NCI-H748 (cell line): Measurements from ENCODE around the gene MVB12B.

Source experiments
- DNase-seq: peaks from one replicate; lab custom pipeline; 2025; ENCODE audit not compliant: unreplicated experiment; lab: John Stamatoyannopoulos, UW

MVB12B gene

DNA sequence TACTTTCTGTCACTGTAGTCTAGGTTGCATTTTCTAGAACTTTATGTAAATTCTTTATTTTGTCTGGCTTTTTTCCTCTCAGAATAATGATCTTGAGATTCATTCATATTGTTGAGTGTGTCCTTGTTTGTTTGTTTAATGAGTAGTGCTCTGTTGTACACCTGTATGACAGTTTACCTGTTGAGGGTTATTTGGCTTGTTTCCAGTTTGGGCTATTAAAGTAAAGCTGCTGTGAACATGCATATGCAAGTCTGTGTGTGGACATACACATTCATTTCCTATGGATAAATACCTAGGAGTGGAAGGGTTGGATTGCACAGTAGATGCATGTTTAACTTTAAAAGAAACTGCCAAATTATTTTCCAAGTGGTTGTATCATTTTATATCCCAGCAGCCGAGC lies 30.4 kb downstream of the MVB12B start:
- DNase-seq: peak; percentile 93

DNA sequence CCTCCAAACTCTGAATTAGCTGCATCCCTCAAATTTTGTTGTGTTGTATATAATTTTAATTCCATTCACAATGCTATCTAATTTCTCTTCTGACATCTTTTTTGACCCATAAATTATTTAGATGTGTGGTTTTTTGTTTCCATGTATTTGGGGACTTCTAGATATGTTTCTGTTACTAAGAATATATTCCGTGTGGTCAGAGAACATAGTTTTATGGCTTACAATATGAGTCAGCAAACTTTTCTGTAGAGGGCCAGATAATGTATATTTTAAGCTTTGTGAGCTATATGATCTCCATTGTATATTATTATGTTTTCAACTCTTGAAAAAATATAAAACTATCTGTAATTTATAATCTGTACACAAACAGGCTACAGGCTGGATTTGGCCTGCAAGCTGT lies 33.4 kb downstream of the MVB12B start:
- DNase-seq: no peak

DNA sequence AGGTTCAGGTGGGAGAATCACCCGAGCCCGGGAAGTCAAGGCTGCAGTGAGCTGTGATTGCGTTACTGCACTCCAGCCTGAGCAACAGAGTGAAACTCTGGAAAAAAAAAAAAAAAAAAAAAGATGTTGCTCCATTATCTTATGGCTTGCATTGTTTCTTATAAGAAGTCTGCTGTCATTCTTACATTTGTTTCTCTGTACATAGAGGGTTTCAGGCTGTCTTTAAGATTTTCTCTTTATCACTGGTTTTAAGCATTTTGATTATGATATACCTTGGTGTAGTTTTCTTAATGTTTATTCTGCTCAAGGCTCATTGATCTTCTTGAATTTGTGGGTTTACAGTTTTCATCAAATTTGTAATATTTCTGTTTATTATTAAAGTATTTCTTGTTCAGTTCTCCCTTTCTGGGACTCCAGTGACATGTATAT lies 35.2 kb downstream of the MVB12B start:
- DNase-seq: no peak

DNA sequence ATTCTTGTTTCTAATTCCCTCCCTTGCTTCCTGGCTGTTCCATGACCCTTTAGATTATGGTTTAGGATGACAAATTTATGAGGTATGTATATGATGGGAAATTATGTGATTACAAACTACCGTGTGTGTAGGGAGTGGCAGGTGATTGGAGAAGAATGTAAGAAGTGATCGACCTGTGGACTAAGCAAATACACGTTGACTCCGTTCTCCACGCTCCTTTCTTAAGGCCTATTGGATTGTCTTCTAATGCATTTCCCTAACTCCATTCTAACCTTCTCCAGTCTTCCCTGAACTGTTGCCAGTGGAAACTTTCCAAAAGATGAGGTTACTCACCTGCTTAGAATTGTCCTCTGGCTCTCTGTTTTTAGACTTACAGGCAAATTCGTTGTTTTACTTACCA lies 36.6 kb downstream of the MVB12B start:
- DNase-seq: no peak

DNA sequence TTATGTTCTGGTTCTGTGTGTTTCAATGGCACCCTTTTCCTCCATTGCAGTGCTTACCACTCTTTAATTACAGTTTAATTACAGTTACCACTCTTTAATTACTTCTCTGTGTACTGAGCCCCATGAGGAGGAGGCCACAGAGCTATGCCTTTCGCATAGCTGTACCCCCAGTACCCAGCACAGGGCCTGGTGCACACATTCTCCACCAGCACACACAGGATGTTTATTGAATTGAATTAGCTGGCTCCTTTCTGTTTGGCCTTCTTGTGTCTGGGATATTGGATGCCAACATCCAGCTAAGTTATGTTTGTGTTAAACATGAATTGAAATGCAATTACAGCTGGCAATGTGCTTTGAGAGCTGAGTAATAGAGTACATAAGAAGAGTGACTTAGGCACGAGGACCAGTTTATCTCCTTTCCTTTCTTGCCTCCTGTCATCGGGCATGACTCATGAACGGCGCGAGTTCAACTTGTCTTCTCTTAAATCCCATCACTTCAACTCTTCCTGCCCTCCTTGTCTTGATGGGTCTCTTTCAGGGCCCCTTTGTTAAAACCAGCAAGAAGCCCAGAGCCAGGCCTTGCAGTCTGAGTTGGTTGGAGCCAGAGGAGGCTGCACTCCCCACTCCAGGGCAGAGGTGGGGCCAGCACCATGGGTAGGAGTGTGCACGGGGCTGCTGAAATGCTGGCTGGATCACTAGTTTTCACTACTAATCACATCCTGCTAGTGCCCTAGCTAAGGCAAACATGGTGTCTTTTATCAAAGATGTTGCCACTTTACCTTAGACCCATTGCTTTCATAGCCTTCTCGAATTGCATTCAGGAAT lies 37.4 kb downstream of the MVB12B start:
- no peak for DNase-seq

DNA sequence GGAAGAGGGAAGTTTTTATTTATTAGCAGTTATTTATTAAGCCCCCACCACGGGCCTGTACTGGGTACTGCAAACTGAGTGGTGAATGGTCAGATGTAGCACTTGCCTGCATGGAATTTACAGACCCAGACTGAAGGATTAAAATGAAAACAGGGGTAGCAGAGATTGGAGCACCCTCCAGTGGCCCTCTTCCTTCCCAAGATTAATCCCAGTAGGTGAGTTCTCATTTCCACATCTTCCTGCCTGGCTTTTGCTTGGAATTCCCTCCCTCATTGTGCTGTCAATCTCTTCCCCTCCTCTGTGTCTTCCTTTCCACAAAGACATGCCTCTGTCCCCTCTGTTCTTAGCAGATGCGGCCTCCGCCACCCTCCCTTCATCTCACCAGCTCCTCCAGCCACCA lies 39.2 kb downstream of the MVB12B start:
- no peak for DNase-seq

DNA sequence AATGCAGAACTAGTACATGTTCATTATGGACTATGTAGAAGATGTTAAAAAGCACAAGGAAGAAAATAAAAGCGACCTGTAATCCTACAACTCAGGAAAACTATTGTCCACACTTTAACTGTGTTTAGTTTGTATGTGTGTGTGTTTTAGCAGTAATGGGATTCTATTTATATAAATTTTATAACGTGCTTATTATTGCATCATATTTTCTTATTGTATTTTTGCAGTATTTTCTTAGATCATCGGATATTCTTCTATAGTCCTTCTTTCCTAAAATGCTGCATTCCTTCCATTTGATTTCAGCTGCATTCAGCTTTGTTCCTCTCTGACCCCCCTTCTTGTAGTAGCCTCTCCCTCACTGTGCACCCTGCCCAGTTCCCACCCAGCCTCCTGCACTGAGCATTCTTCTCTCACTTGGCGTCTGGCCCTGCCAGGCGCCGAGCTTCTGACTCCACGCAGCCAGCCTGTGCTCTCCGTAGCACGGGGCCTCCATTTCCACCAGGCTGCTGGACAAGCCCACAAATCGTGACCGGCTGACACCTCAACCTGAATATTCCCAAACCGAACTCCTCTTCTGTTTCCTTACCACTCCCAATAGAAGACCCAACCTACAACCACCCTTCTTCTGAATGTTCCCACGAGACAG lies 39.9 kb downstream of the MVB12B start:
- DNase-seq: no peak

DNA sequence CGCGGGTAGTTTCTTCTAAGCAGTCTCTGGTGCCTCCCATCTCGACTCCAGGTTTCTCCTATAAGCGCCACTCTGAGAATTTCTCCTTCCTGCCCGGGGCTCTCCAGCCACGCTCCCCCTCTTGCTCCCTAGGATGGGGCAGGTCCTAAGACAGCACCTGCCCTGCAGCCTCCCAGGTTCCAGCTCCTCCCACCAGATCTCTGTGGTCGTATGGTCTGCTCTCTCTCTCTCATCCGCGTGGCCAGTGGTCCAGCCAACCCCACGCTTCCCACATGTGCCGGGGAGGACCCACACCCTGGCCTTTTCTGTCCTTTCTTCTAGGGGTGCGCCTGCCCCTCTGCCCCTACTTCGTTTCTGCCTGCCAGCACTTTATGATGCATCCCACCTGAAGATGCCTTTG lies 40.5 kb downstream of the MVB12B start:
- no peak for DNase-seq

DNA sequence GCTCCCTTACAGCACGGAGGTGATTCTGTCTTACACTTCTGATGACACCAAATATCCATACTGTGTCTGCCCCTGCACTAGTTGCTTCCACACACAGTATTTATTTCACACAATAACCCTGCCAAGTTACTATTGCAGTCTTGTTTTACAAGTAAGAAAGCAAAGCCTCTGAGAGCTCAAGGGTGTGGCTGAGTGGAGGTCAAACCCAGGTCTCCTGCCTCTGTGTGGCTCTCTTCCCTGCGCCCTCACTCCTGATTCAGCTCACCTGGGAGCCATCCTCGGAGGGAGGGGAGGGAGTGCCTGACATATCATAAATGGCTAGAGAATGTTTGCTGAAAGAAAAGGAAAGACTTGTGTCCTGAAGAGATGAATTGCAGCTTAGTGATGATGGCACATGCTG lies 41.0 kb downstream of the MVB12B start:
- peak; percentile 12 for DNase-seq

DNA sequence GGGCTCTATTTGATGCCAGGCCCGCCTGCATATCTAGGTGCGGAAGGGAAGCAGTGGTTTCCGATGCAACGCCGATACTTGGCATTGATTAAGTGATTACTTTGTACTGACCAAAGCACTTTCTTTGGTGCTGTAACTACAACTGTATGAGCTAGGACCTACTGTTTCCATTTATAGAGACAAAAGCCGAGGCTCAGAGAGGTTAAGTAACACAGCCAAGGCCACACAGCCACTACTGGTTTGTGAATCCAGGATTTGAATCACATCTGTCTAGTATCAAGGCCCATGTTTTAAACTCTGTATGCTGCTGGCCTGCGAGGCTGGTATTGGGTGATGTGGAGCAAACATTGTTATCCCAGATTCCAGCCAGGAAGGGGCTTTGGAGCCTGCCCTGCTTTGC lies 41.4 kb downstream of the MVB12B start:
- no peak for DNase-seq

DNA sequence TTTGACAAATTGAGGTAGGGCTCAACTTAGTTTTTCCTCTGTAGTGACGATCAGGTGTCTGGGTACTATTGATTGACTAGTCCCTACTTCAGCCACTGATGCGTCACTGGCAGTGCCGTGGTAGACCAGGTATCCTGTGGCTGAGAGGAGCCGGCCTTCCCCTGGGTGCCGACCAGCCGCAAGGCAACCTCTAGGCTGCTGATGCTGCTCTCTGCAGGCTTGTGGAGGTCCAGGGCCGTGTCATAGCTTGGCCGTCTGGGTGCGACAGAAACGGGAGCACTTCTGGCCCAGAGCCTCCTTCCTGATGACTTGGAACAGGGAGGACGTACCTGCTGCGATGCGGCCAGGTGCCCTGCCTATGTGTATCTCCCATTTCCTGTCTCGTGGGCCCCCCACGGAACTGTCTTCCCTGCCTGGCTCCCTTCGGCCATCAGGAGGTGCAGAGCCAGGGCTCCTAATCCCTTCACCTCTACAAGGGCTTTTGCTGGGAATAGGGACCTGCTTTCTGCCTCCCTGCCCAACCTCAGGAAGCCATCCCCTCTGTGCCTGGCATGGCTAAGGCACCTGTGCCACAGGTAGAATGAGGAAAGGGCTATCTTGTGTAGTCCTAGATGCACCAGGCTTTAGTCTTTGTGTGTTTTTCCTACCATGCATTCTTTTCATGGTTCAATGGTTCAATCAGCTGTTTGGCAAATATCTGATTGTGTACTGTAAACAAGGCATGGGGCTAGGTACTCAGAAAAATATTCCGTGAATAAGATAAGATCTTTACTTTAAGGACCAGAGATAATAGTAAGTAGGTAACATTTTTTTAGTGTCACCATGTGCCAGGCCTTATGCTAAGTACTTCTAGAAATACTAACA lies 44.6 kb downstream of the MVB12B start:
- no peak for DNase-seq

DNA sequence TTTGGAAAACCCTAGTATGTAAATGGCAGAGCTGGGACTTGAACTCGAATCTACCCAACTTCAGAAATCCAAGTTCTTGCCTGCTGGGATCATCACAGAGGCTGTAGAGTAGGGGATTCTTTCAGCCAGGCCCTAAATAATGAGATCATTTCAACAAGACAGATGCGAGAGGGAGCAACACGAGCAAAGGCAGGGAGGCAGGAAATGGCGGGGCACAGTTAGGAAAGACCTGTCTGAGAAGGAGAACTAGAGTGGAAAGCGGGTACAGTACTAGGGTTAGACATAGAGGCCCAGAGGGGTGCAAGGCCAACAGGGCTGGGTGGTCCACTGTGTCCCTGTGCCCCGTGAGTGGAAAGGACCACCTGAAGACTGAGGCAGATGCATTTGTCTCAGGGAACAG lies 46.1 kb downstream of the MVB12B start:
- no peak for DNase-seq

DNA sequence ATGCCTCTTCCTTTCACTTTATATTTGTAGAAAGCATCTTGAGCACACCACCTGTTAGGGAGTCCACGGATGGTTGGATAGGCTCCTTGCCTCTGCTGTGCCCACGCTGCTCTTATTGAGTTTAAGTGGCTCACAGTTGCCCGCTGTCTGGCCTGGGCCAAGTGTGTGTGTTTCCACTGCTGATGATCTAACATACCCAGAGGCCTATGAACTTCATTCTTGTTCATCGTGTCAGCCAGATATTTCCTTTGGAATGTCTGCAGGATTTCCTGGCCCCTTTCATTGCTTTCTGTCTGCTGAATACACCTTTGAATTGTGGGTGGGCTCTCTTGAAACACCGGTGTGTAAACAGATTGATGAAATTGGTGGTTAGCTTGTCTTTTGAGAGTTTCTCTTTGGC lies 46.6 kb downstream of the MVB12B start:
- DNase-seq: no peak

DNA sequence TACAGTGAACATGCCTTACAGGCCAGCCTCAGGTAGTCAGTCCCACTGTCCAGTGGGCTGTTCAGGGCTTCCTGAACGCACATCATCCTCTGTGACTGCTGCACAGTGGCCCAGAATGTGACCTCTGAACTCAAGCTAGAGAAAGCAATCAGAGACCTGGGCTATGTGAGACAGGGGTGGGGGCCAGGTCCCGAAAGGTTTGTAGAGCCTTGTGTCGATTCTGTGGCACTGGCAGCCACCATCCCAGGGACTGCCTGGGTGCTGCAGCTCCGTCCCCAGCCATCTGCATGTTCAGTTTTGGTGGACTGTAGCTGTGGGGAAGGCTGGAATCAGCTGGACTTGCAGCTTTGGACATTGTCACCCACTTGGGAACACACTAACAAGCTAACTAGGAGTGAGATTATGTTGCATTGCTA lies 47.7 kb downstream of the MVB12B start:
- no peak for DNase-seq

DNA sequence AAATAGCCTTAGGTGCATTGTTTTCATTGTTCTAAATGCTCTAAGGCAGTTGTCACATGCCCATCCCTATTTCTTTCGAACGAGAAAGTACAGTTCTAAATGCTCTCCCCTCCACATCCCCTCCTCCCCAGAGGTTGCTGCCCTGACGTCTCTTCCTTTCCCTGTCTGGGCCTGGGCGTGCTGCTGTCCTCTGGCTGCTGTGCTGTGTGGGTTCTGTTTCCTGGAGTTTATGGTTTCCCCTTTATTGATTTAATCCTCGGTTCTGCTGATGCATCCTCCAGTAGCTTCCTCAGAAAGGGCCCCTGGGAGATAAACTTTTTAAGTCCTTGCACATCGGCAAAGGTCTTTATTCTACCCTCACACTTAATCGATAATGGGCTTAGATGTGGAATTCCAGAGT lies 48.8 kb downstream of the MVB12B start:
- DNase-seq: no peak

DNA sequence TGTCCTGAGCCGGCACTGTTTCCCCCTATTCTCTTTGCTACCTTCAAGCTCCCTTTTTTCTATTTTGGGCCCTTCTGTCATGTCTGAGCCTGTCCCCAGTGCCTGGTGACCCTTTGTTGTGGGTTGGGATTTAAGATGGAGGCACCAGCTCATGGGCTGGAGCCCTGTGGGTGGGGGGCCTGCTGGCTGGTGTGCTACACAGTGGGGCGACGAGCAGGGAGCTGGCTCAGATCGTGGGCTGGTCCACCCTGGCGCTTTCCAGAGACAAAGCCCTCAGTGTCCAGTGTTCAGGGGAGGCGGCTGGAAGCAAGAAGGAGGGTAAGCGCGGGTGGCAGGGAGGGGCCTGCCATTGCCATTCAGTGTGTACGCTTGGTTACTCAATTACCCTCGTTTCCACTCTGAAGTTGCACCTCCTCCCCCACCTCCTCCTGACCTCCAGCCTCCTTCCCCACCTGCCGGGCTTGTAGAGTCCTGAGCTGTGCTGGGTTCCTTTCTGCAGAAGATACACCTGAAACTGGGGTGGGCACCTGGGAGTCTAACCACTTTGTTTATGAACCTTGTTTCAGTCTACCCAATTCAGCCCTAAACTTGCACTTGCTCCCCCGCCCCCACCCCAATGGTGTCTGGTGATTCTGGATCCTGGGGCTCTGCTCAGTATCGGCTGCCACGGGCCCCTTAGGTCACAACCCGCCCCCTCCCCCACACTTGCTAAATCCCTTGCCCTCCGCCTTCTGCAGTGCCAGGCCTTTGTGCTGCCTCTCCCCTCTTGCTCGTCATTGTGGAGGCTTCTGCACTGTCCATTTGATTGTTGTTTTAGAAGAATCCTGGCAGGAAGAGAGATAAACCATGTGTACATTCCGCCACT lies 49.9 kb downstream of the MVB12B start:
- DNase-seq: peak; percentile 83

DNA sequence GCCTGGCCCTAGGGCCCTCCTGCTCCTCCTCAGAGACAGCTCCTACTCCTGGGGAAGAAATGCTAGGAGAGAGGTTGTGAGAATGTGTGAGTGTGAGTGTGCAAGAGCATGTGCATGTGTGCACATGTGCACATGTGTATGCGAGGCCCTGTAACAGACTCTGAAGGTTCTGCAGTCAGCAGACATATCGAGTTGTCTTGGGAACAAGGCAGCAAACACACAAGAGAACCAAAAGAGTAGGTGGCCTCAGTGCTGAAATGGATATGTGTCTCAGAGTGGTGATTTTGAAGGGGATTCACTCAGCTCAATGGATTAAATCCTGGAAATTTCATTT lies 50.5 kb downstream of the MVB12B start:
- DNase-seq: no peak

DNA sequence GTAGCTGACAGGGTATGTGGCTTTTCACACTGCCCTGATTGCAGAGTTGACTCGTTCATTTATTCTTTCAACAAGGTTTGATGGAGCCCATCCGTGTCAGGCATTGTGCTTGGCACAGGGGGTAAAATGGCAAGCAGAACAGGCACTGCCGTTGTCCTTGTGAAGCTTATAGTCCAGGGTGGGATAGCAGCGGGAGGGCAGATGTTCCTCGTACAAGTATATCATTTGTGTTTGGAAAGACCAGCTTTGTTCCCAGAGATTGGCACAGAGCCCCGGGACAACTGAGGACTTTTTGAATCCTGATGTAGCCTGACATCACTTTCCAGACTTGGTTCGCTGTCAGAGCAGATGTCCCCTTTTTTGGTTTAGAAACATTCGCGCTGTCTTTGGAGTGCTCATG lies 50.9 kb downstream of the MVB12B start:
- DNase-seq: no peak

DNA sequence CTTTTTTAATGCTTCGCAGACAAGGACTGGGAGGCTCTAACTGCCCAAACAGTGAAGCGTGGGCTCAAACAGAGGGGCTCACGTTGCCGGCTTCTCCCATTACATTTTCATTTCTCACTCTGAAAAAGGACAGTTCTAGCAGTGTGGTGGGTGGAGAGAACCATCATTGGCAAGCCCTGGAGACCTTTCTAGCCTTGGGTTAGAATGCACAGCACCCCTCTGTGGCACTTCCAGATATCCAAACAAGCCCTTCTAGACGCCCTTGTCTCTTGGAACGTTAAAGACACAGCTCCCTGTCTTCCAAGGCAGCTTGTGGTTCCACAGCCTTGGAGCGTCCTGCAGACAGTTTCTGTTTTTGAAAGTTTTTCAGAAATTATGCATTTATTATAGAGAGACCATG lies 52.1 kb downstream of the MVB12B start:
- DNase-seq: no peak

DNA sequence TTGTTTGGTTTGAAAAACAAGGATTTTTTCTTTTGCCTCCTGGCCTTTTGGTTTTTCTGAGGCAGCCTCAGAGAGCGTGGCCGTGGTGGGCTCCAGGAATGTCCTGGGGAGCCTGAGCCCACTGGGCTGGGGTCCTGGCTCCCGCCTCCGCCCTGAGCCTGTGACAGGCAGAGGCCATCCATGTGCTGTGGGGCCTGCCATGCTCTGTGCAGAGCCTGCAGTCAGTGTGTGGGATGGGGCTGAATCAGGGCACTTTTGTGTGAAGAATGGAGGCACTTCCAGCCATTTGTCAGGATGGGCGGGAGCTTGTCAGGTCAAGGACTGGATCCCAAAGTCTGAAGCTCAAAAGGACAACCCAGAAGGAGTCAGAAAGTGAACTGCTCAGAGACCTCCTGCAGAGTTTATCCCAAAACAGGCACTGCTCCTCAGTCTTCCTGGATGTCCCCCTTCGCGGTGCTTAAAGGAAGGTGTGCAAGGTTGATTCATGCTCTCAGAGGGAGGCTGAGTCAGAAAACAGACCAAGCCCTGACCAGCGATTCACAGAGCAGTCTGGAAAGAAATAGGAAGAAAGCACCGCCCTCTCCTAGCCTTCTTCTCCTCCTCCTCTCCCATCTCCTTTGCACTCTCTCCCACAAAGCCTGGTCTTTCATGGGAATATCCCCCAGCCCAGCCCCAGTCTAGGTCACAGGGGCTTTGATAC lies 53.2 kb downstream of the MVB12B start:
- DNase-seq: no peak
